Ovary (tissue), 3 donors: ENCODE results near the gene SRPK1.

ENCODE experiments used
- EP300 ChIP-seq: sonication (generic); formaldehyde crosslinking; IDR thresholded peaks from one replicate; pipeline ENCODE4 v1.6.1; 2017; ENCODE audit warnings: antibody characterized with exemption
- POLR2A ChIP-seq: fragments of 450-650 bp; IDR thresholded peaks from one replicate; pipeline ENCODE4 v1.6.1; 2017; ENCODE audit warnings: antibody characterized with exemption, mild to moderate bottlenecking, moderate library complexity
- TF ChIP-seq, protein P1 (sequence below), 3 donors: fragments of 450-650 bp in 2 of 3; fragments of 200-600 bp in 1 of 3; IDR thresholded peaks; one replicate each; pipeline versions ENCODE4 v1.5.1 to v1.8.0; 2016 to 2022; ENCODE audit warnings: antibody characterized with exemption in 3 of 3, mild to moderate bottlenecking in 1 of 3
- donor health status: DM: no; HTN: no; CAD: no.

DNA sequence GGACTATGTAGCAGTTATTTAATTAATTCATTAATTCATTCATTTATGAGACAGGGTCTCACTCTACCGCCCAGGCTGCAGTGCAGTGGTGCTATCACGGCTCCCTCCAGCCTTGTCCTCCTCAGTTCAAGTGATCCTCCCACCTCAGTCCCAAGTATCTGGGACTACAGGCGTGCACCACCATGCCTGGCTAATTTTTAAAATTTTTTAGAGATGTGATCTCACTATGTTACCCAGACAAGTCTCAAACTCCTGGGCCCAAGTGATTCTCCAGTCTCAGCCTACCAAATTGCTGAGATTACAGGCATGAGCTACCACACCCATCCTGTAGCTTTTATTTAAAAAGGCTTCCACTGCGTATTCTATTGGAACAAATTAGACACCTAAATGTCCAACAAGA, 23.4 kb downstream of the SRPK1 start:
- no peak for TF ChIP-seq POLR2A
- TF ChIP-seq, protein P1, sequence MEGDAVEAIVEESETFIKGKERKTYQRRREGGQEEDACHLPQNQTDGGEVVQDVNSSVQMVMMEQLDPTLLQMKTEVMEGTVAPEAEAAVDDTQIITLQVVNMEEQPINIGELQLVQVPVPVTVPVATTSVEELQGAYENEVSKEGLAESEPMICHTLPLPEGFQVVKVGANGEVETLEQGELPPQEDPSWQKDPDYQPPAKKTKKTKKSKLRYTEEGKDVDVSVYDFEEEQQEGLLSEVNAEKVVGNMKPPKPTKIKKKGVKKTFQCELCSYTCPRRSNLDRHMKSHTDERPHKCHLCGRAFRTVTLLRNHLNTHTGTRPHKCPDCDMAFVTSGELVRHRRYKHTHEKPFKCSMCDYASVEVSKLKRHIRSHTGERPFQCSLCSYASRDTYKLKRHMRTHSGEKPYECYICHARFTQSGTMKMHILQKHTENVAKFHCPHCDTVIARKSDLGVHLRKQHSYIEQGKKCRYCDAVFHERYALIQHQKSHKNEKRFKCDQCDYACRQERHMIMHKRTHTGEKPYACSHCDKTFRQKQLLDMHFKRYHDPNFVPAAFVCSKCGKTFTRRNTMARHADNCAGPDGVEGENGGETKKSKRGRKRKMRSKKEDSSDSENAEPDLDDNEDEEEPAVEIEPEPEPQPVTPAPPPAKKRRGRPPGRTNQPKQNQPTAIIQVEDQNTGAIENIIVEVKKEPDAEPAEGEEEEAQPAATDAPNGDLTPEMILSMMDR (IDR thresholded peaks at IDR 0.05) = no peak
- no peak for TF ChIP-seq EP300
